Lower lobe of right lung (tissue), 2 donors: ENCODE data around the gene ATRX. TPM values are rescaled to one million over a fixed set of nuclear protein-coding genes. Genes with fewer than 3 reads are reported as not detected.
"Not testable (repeated sequence)": the region's sequence is repeated elsewhere in the genome, so short reads cannot be mapped to it uniquely, and the experiment has no call there.

Source experiments
- ATAC-seq, 2 donors: fragments of 200-7000 bp; cut with Tn5 transposase; one replicate each; pipeline ENCODE4 v1.9.1; 2020 to 2022; ENCODE audit warnings: mild to moderate bottlenecking in 2 of 2, moderate library complexity in 2 of 2
- DNase-seq: peaks from one replicate; pipeline ENCODE4 v3.0.0-alpha.2; 2020
- H3K27ac ChIP-seq: fragments of 200-600 bp; one replicate; pipeline ENCODE4 v1.8.0; 2022
- H3K27me3 ChIP-seq: fragments of 200-600 bp; one replicate; pipeline ENCODE4 v1.8.0; 2022; ENCODE audit warnings: low read depth
- H3K36me3 ChIP-seq: fragments of 200-600 bp; one replicate; pipeline ENCODE4 v1.8.0; 2022; ENCODE audit warnings: mild to moderate bottlenecking
- H3K4me1 ChIP-seq: fragments of 200-600 bp; one replicate; pipeline ENCODE4 v1.8.0; 2022
- H3K4me3 ChIP-seq: fragments of 200-600 bp; one replicate; pipeline ENCODE4 v1.8.0; 2022; ENCODE audit warnings: mild to moderate bottlenecking
- H3K9me3 ChIP-seq: fragments of 200-600 bp; one replicate; pipeline ENCODE4 v1.8.0; 2022
- CTCF ChIP-seq: fragments of 200-600 bp; IDR thresholded peaks from one replicate; pipeline ENCODE4 v1.8.0; 2022; ENCODE audit warnings: antibody characterized with exemption, mild to moderate bottlenecking
- intact Hi-C: fragments of 100-400 bp; cut with DNase I; formaldehyde crosslinking; loops from one replicate; pipeline ENCODE4 v1.11.0; 2022
- total RNA-seq: library from RNA; stranded (reverse); fragmentation: NEBNext Ultra II Directional; extraction: Animal tissue kit (Norgen Biotek cat#: 25700); gene quantifications from one replicate; pipeline ENCODE4 v1.2.1, GENCODE V29; 2021
- donor health status: DM: no; HTN: yes; CAD: no; lungs with severe emphysema.

ATRX gene
- total RNA-seq, 1 donor from 2014 or later: 88.8 TPM

DNA sequence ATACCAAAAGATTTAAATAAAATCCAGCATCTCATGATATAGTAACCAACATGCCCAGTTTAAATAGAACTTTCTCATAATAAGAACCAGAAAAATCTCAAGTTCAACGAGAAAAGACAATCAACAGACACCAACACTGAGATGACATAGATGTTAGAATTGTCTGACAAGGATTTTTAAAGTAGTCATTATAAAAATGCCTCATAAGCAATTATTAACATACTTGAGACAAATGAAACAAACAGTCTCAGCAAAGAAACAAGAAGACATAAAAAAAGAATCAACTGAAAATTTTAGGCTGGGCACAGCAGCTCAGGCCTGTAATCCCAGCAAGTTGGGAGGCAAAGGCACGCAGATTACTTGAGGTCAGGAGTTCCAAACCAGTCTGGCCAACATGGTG lies 220.7 kb downstream of the ATRX start:
- Histone ChIP-seq H3K9me3 (no peaks in the 10 kb centered on the region), H3K36me3 (no peaks in the 10 kb centered on the region), H3K27me3 (no peaks in the 10 kb centered on the region), H3K4me3 (no peak overlapping the region), H3K4me1 (no peaks in the 10 kb centered on the region), H3K27ac (no peak overlapping the region)
- intact Hi-C loops: no loop called here
- TF ChIP-seq CTCF: no peak
- no peak for DNase-seq
- ATAC-seq: no peak

GRCh38 chrX:77564823-77565222 lies 221.2 kb downstream of the ATRX start:
- H3K27ac ChIP-seq: no peak overlapping the region
- ATAC-seq: no peak
- no peaks in the 10 kb centered on the region for H3K9me3 ChIP-seq
- H3K4me3 ChIP-seq: no peak overlapping the region
- no peak for TF ChIP-seq CTCF
- H3K36me3 ChIP-seq: no peaks in the 10 kb centered on the region
- no peaks in the 10 kb centered on the region for H3K27me3 ChIP-seq
- intact Hi-C loops: no loop called here
- no peak for DNase-seq
- H3K4me1 ChIP-seq: no peaks in the 10 kb centered on the region

- no peaks in the 10 kb centered on the region for H3K4me1 ChIP-seq
- no peak overlapping the region for H3K4me3 ChIP-seq
- H3K36me3 ChIP-seq: no peaks in the 10 kb centered on the region
- no peaks in the 10 kb centered on the region for H3K9me3 ChIP-seq
- ATAC-seq (no peak), DNase-seq (no peak)
- intact Hi-C loops: no loop called here
- TF ChIP-seq CTCF: no peak
- H3K27ac ChIP-seq: no peak overlapping the region
- no peaks in the 10 kb centered on the region for H3K27me3 ChIP-seq
Measured at GRCh38 chrX:77561372-77561771, 224.6 kb downstream of the ATRX start.

DNA sequence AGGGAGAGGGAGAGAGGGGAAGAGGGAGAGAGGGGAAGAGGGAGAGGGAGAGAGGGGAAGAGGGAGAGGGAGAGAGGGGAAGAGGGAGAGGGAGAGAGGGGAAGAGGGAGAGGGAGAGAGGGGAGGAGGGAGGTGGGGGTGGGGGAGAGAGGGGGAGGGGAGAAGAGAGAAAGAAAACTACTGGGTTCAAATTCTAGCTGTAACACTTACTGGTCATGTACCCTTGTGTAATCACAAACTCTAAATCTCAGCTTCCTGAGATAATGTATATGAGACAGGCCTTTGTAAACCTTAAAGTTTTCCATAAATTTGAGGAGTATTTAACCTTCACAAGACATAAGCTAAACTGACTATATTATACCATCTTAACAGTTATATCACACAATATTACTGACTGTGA lies 229.7 kb downstream of the ATRX start:
- Histone ChIP-seq H3K9me3 (no peaks in the 10 kb centered on the region), H3K27me3 (no peaks in the 10 kb centered on the region), H3K4me1 (no peaks in the 10 kb centered on the region), H3K27ac (no peak overlapping the region), H3K36me3 (no peaks in the 10 kb centered on the region), H3K4me3 (no peak overlapping the region)
- ATAC-seq: no peak
- DNase-seq: no peak
- no peak for TF ChIP-seq CTCF
- intact Hi-C loops: no loop called here

- Histone ChIP-seq H3K27ac (no peak overlapping the region), H3K4me1 (no peaks in the 10 kb centered on the region), H3K4me3 (no peak overlapping the region), H3K9me3 (no peaks in the 10 kb centered on the region), H3K27me3 (no peaks in the 10 kb centered on the region), H3K36me3 (no peaks in the 10 kb centered on the region)
- DNase-seq (no peak), ATAC-seq (no peak)
- intact Hi-C loops: no loop called here
- TF ChIP-seq CTCF: no peak
Measured at GRCh38 chrX:77548751-77549150, 237.3 kb downstream of the ATRX start.

DNA sequence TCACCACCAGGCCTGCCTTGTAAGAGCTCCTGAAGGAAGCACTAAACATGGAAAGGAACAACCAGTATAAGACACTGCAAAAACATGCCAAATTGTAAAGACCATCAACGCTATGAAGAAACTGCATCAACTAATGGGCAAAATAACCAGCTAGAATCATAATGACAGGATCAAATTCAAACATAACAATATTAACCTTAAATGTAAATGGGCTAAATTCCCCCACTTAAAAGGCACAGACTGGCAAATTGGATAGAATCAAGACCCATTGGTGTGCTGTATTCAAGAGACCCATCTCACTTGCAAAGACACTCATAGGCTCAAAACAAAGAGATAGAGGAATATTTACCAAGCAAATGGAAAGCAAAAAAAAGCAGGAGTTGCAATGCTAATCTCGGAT lies 246.2 kb downstream of the ATRX start:
- DNase-seq, intact Hi-C loops, H3K27me3 ChIP-seq, H3K36me3 ChIP-seq, H3K27ac ChIP-seq, ATAC-seq, H3K4me1 ChIP-seq, H3K9me3 ChIP-seq, H3K4me3 ChIP-seq: not testable (repeated sequence)

DNA sequence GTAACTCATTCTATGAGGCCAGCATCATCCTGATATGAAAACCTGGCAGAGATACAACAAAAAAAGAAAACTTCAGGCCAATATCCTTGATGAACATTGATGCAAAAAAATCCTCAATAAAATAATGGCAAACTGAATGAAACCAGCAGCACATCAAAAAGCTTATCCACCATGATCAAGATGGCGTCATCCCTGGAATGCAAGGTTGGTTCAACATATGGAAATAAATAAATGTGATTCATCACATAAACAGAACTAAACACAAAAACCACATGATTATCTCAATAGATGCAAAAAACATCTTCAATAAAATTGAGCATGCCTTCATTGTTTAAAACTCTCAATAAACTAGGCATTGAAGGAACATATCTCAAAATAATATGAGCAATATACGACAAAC lies 254.8 kb downstream of the ATRX start:
- H3K4me3 ChIP-seq, H3K27ac ChIP-seq, H3K36me3 ChIP-seq, H3K27me3 ChIP-seq, intact Hi-C loops, H3K4me1 ChIP-seq, DNase-seq, ATAC-seq: not testable (repeated sequence)
- peaks cover 11% of the 10 kb centered on the region for H3K9me3 ChIP-seq
